Gastroesophageal sphincter (tissue), 3 donors: ENCODE measurements around the gene BID.

ENCODE experiments used
- POLR2A ChIP-seq, 2 donors: fragments of 450-650 bp; IDR thresholded peaks; one replicate each; pipeline ENCODE4 v1.6.1; 2017; ENCODE audit warnings: antibody characterized with exemption in 2 of 2, mild to moderate bottlenecking in 2 of 2, moderate library complexity in 1 of 2
- POLR2AphosphoS5 ChIP-seq: sonication (generic); formaldehyde crosslinking; IDR thresholded peaks from one replicate; pipeline ENCODE4 v1.6.1; 2017; ENCODE audit warnings: antibody characterized with exemption
- TF ChIP-seq, protein P1 (sequence below), 4 experiments: fragments of 200-600 bp in 2 of 4; fragments of 450-650 bp in 2 of 4; sonication (generic) in 1 of 4; IDR thresholded peaks; one replicate each; pipeline ENCODE4 v1.5.1; 2017 to 2019; ENCODE audit warnings: antibody characterized with exemption in 4 of 4, mild to moderate bottlenecking in 2 of 4, moderate library complexity in 2 of 4

GRCh38 chr22:17796695-17797094 lies 22.4 kb upstream of the BID start:
- TF ChIP-seq, protein P1, sequence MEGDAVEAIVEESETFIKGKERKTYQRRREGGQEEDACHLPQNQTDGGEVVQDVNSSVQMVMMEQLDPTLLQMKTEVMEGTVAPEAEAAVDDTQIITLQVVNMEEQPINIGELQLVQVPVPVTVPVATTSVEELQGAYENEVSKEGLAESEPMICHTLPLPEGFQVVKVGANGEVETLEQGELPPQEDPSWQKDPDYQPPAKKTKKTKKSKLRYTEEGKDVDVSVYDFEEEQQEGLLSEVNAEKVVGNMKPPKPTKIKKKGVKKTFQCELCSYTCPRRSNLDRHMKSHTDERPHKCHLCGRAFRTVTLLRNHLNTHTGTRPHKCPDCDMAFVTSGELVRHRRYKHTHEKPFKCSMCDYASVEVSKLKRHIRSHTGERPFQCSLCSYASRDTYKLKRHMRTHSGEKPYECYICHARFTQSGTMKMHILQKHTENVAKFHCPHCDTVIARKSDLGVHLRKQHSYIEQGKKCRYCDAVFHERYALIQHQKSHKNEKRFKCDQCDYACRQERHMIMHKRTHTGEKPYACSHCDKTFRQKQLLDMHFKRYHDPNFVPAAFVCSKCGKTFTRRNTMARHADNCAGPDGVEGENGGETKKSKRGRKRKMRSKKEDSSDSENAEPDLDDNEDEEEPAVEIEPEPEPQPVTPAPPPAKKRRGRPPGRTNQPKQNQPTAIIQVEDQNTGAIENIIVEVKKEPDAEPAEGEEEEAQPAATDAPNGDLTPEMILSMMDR (IDR thresholded peaks at IDR 0.05) = no peak
- no peak for TF ChIP-seq POLR2AphosphoS5
- no peak for TF ChIP-seq POLR2A (IDR thresholded peaks at IDR 0.05)
